ENCODE data around the gene EGFL8. TPM values are rescaled to one million over a fixed set of nuclear protein-coding genes. Genes with fewer than 3 reads are reported as not detected.
A peak's percentile ranks its signal among the peaks of the same experiment; 100 is the strongest.

EGFL8 gene
- total and polyA plus RNA-seq, 8 donors, result 2.2 to 46.8 (median 6.0) TPM

DNA sequence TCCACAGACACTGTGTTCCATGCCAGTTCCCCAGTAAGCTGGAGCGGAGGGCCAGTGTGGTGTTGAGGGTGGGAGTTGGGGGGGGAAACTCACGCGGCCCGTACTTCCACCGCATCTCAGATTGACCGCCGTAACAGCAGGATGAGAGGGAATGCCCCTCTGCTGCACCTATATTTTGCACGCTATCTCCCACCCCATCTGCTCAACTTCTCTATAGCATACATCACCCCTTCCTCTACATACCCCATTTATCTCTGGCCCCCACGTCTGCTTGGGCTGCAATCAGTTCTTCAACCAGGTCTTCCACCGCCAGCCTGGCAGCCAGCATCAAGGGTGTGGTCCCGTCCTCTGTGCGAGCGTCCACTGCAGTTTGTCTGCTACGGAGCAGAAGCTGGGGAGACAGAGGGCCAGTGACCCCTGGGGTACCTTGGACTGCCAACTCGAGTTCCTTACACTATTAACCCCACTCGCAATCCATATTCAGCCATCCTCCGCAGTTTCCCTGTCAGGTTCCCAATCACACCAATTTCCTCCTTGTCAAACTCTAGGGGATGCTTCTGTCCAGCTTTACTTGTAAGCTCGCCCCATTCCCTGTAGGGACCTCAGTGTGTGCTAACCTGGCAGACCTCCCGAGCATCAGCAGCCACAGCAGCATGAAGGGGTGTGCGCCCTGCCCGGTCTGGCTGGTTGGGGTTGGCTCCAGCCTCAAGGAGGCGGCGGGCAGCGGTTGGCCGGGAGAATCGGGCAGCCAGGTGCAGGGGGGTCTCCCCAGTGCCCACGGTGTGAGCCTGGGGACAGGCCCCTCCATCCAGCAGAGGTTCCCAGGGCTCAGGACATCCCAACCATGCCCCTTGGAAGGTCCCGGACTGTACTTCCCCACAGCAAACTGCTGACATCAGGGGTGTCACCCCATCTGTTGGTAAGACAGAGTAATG is 32.6 kb downstream of the EGFL8 start:
- intact Hi-C loops (cut with DNase I), result no loop called here
- FAIRE-seq (no peak), DNase-seq (peak in 2 of 6 donors; percentile 42 to 59), ATAC-seq (no peak)
- peak overlapping the region; percentile 58 to 83 (median 68) for H3K4me3 ChIP-seq
- no peak for TF ChIP-seq CTCF (IDR thresholded peaks at IDR 0.05)
- WGBS, 2 donors, result 28 to 31% methylated on average over 26 to 28 of the region's 28 CpGs
- no peaks in the 10 kb centered on the region for H3K27me3 ChIP-seq
- H3K36me3 ChIP-seq, result no peaks in the 10 kb centered on the region
- H3K9me3 ChIP-seq, result no peaks in the 10 kb centered on the region
- H3K4me1 ChIP-seq, result peaks cover 0 to 16% (median 0%) of the 10 kb centered on the region in 3 donors
- H3K27ac ChIP-seq, result peak overlapping the region; percentile 99 to 100 (median 100)

GRCh38 chr6:32198345-32198696 is 33.9 kb downstream of the EGFL8 start:
- WGBS, 2 donors, result 68 to 71% methylated on average over 3 of the region's 3 CpGs
- FAIRE-seq (no peak), DNase-seq (no peak), ATAC-seq (no peak)
- H3K36me3 ChIP-seq, result no peaks in the 10 kb centered on the region
- no peaks in the 10 kb centered on the region for H3K27me3 ChIP-seq
- peaks cover 0 to 16% (median 0%) of the 10 kb centered on the region in 3 donors for H3K4me1 ChIP-seq
- no peak overlapping the region for H3K4me3 ChIP-seq
- intact Hi-C loops (cut with DNase I), result no loop called here
- no peaks in the 10 kb centered on the region for H3K9me3 ChIP-seq
- TF ChIP-seq CTCF (IDR thresholded peaks at IDR 0.05), result no peak
- H3K27ac ChIP-seq, result no peak overlapping the region

- Histone ChIP-seq H3K27ac (no peak overlapping the region), H3K27me3 (no peaks in the 10 kb centered on the region), H3K4me3 (no peak overlapping the region), H3K9me3 (no peaks in the 10 kb centered on the region), H3K36me3 (no peaks in the 10 kb centered on the region), H3K4me1 (peaks cover 0 to 16% (median 0%) of the 10 kb centered on the region in 3 donors)
- no peak for TF ChIP-seq CTCF (IDR thresholded peaks at IDR 0.05)
- ATAC-seq, result no peak
- no peak for FAIRE-seq
- intact Hi-C loops (cut with DNase I), result no loop called here
- DNase-seq, result peak in 1 of 6 donors; percentile 57
- WGBS, 2 donors, result 67 to 86% methylated on average over 17 of the region's 17 CpGs
Measured at GRCh38 chr6:32198866-32199265, 34.5 kb downstream of the EGFL8 start.

GRCh38 chr6:32200711-32201475 is 36.5 kb downstream of the EGFL8 start:
- DNase-seq (no peak), ATAC-seq (no peak), FAIRE-seq (no peak)
- no peaks in the 10 kb centered on the region for H3K27me3 ChIP-seq
- H3K27ac ChIP-seq, result no peak overlapping the region
- intact Hi-C loops (cut with DNase I), result no loop called here
- H3K9me3 ChIP-seq, result no peaks in the 10 kb centered on the region
- peaks cover 0 to 8% (median 0%) of the 10 kb centered on the region in 3 donors for H3K4me1 ChIP-seq
- TF ChIP-seq CTCF (IDR thresholded peaks at IDR 0.05), result no peak
- H3K4me3 ChIP-seq, result no peak overlapping the region
- no peaks in the 10 kb centered on the region for H3K36me3 ChIP-seq
- WGBS, 2 donors, result 63 to 69% methylated on average over 13 of the region's 13 CpGs
